ENCODE data around the gene ZNF189. TPM values are rescaled to one million over a fixed set of nuclear protein-coding genes. Genes with fewer than 3 reads are reported as not detected.

Gene ZNF189
- total RNA-seq, 2 experiments from 2014 or later, result 5.0 to 5.3 TPM

DNA sequence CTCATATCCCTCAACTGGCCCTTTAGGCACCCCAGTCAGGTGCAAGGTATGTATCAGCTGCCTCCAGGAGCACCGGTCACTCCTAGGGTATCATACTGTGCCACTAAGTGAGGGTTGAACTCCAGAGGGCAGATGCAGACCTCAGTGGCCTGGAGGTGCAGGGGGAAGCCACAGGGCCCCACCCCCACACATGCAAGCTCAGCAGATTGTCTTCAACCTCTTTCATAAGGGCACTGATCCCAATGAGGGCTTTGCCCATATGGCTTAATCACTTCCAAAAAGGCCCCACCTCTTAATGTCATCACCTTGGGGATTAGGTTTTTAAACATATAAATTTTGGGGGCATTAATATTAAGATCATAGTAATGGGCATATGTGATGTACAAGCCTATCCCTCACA is 42.0 kb upstream of the ZNF189 start:
- H3K27ac Mint-ChIP-seq, result no peak overlapping the region
- TF ChIP-seq, protein P1, sequence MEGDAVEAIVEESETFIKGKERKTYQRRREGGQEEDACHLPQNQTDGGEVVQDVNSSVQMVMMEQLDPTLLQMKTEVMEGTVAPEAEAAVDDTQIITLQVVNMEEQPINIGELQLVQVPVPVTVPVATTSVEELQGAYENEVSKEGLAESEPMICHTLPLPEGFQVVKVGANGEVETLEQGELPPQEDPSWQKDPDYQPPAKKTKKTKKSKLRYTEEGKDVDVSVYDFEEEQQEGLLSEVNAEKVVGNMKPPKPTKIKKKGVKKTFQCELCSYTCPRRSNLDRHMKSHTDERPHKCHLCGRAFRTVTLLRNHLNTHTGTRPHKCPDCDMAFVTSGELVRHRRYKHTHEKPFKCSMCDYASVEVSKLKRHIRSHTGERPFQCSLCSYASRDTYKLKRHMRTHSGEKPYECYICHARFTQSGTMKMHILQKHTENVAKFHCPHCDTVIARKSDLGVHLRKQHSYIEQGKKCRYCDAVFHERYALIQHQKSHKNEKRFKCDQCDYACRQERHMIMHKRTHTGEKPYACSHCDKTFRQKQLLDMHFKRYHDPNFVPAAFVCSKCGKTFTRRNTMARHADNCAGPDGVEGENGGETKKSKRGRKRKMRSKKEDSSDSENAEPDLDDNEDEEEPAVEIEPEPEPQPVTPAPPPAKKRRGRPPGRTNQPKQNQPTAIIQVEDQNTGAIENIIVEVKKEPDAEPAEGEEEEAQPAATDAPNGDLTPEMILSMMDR (IDR thresholded peaks at IDR 0.05), result no peak
- H3K4me1 ChIP-seq (ENCODE audit: insufficient read depth, low read length), result no peaks in the 10 kb centered on the region
- ATAC-seq (ENCODE audit: poor library complexity) (no peak), DNase-seq (no peak)
- H3K4me3 ChIP-seq (ENCODE audit: low read length), result no peak overlapping the region
- ChIA-PET CTCF (no interaction called here), POLR2A (no interaction called here)
- H3K27ac ChIP-seq (ENCODE audit: low read depth in 1 of 2, low read length in 2 of 2), result no peak overlapping the region
- peaks cover 0 to 3% of the 10 kb centered on the region in 2 experiments for H3K9me3 ChIP-seq (ENCODE audit: control insufficient read depth in 1 of 2, insufficient read depth in 1 of 2, low read length in 2 of 2)
- peaks cover 23% of the 10 kb centered on the region for H3K27me3 Mint-ChIP-seq
- intact Hi-C loops (cut with DNase I, micrococcal nuclease), result no loop called here
- H3K27me3 ChIP-seq (ENCODE audit: control insufficient read depth in 1 of 2, insufficient read depth in 2 of 2, low read length in 2 of 2), result no peaks in the 10 kb centered on the region
- no peaks in the 10 kb centered on the region for H3K9me3 Mint-ChIP-seq
- no peaks in the 10 kb centered on the region for H3K36me3 Mint-ChIP-seq (ENCODE audit: low read depth)
- no peaks in the 10 kb centered on the region for H3K36me3 ChIP-seq (ENCODE audit: insufficient read depth, low read length)
- H3K4me1 Mint-ChIP-seq (ENCODE audit: low read depth), result no peaks in the 10 kb centered on the region
- H3K4me3 Mint-ChIP-seq, result no peak overlapping the region

DNA sequence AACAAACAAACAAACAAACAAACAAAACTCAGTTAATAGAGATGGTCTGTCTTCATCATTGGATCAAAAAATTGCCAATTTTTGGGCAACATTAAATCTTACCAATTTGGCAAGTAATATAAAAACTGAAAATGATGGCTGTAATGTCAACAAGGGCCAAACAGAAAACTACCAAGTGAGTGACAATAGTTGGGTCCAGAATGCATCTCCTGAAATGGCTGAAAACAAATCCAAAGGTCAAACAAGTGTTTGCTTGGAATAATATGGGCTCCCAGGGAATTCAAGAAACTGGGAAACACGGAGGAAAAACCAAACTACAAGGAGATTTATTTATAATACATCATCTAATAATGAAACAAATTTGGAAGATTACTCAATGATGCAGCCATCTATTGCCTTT is 39.0 kb upstream of the ZNF189 start:
- Histone ChIP-seq H3K27ac (ENCODE audit: low read depth in 1 of 2, low read length in 2 of 2) (no peak overlapping the region), H3K4me3 (ENCODE audit: low read length) (no peak overlapping the region), H3K9me3 (ENCODE audit: control insufficient read depth in 1 of 2, insufficient read depth in 1 of 2, low read length in 2 of 2) (peaks cover 0 to 3% of the 10 kb centered on the region in 2 experiments), H3K4me1 (ENCODE audit: insufficient read depth, low read length) (no peaks in the 10 kb centered on the region), H3K36me3 (ENCODE audit: insufficient read depth, low read length) (no peaks in the 10 kb centered on the region), H3K27me3 (ENCODE audit: control insufficient read depth in 1 of 2, insufficient read depth in 2 of 2, low read length in 2 of 2) (no peaks in the 10 kb centered on the region)
- H3K27ac Mint-ChIP-seq, result no peak overlapping the region
- ATAC-seq (ENCODE audit: poor library complexity) (no peak), DNase-seq (no peak)
- TF ChIP-seq, protein P1 (IDR thresholded peaks at IDR 0.05), result no peak
- ChIA-PET POLR2A (no interaction called here), CTCF (no interaction called here)
- intact Hi-C loops (cut with DNase I, micrococcal nuclease), result no loop called here
- peaks cover 15% of the 10 kb centered on the region for H3K27me3 Mint-ChIP-seq
- no peaks in the 10 kb centered on the region for H3K9me3 Mint-ChIP-seq
- no peaks in the 10 kb centered on the region for H3K36me3 Mint-ChIP-seq (ENCODE audit: low read depth)
- H3K4me1 Mint-ChIP-seq (ENCODE audit: low read depth), result no peaks in the 10 kb centered on the region
- no peak overlapping the region for H3K4me3 Mint-ChIP-seq

DNA sequence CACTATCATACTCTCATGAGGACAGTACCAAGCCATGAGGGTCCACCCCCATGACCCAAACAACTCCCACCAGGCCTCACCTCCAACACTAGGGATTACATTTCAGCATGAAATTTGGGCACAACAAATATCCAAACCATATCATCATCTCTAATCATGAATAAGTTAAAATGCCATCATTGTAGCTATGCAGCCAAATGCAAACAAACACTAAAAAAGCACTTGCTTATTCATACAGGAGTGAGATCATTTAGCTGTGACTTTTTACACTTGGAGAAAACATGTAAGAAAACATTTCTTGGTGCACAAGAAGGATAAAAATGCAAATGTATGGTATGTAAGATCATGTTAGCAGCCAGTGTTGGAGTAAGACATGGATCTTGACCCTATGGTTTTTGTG is 38.0 kb upstream of the ZNF189 start:
- Histone ChIP-seq H3K4me1 (ENCODE audit: insufficient read depth, low read length) (no peaks in the 10 kb centered on the region), H3K36me3 (ENCODE audit: insufficient read depth, low read length) (no peaks in the 10 kb centered on the region), H3K27ac (ENCODE audit: low read depth in 1 of 2, low read length in 2 of 2) (no peak overlapping the region), H3K4me3 (ENCODE audit: low read length) (no peak overlapping the region), H3K9me3 (ENCODE audit: control insufficient read depth in 1 of 2, insufficient read depth in 1 of 2, low read length in 2 of 2) (peaks cover 0 to 3% of the 10 kb centered on the region in 2 experiments), H3K27me3 (ENCODE audit: control insufficient read depth in 1 of 2, insufficient read depth in 2 of 2, low read length in 2 of 2) (peaks cover 0 to 2% of the 10 kb centered on the region in 2 experiments)
- Mint-ChIP-seq H3K27me3 (peaks cover 11% of the 10 kb centered on the region), H3K9me3 (no peaks in the 10 kb centered on the region), H3K4me1 (ENCODE audit: low read depth) (no peaks in the 10 kb centered on the region), H3K36me3 (ENCODE audit: low read depth) (no peaks in the 10 kb centered on the region), H3K27ac (no peak overlapping the region), H3K4me3 (no peak overlapping the region)
- ChIA-PET CTCF (no interaction called here), POLR2A (no interaction called here)
- ATAC-seq (ENCODE audit: poor library complexity) (no peak), DNase-seq (no peak)
- intact Hi-C loops (cut with DNase I, micrococcal nuclease), result no loop called here
- TF ChIP-seq, protein P1 (IDR thresholded peaks at IDR 0.05), result no peak
